Measurements from ENCODE around the gene P2RX5. TPM values are rescaled to one million over a fixed set of nuclear protein-coding genes. Genes with fewer than 3 reads are reported as not detected.

The P2RX5 gene
- total and polyA plus RNA-seq, 10 of the 15 experiments (the other 5 are each of a cell fraction or from before 2014, with no cell fraction given), result 6.9 to 28.8 (median 19.5) TPM

DNA sequence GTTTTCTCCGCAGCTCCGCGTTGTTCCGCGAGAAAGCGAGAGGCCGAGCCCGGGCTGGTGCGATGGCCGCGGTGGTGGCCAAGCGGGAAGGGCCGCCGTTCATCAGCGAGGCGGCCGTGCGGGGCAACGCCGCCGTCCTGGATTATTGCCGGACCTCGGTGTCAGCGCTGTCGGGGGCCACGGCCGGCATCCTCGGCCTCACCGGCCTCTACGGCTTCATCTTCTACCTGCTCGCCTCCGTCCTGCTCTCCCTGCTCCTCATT, 26.9 kb downstream of the P2RX5 start:
- POLR2A ChIA-PET, result no interaction called here
- RAD21 ChIA-PET (ENCODE audit: unreplicated experiment), result no interaction called here
- H3K36me3 ChIP-seq (ENCODE audit: control insufficient read depth in 2 of 2, insufficient read depth in 2 of 2, low read length in 1 of 2), result no peaks in the 10 kb centered on the region
- H3K9me3 ChIP-seq (replicated peaks; ENCODE audit: control insufficient read depth, insufficient read depth, low read length), result no peaks in the 10 kb centered on the region
- peaks cover 20% of the 10 kb centered on the region for H3K79me2 ChIP-seq (ENCODE audit: control insufficient read depth, insufficient read depth, low read length)
- H3K4me1 ChIP-seq (ENCODE audit: control insufficient read depth, insufficient read depth, low read length), result peaks cover 8% of the 10 kb centered on the region
- intact Hi-C loops (cut with micrococcal nuclease; ENCODE audit: unreplicated experiment), result loop anchor here (10.0 kb wide), 1 partner anchor 114 kb away; the partner anchor contains the start of gene TRPV3
- peak overlapping the region; percentile 86 for H3K27ac ChIP-seq (ENCODE audit: control insufficient read depth, insufficient read depth)
- TSS peak; percentile 96 for BruUV-seq (replicated peaks)
- TF ChIP-seq, protein P1, sequence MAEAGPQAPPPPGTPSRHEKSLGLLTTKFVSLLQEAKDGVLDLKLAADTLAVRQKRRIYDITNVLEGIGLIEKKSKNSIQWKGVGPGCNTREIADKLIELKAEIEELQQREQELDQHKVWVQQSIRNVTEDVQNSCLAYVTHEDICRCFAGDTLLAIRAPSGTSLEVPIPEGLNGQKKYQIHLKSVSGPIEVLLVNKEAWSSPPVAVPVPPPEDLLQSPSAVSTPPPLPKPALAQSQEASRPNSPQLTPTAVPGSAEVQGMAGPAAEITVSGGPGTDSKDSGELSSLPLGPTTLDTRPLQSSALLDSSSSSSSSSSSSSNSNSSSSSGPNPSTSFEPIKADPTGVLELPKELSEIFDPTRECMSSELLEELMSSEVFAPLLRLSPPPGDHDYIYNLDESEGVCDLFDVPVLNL (IDR thresholded peaks at IDR 0.05; ENCODE audit: low read depth, low read length), result no peak
- TF ChIP-seq, protein P2, sequence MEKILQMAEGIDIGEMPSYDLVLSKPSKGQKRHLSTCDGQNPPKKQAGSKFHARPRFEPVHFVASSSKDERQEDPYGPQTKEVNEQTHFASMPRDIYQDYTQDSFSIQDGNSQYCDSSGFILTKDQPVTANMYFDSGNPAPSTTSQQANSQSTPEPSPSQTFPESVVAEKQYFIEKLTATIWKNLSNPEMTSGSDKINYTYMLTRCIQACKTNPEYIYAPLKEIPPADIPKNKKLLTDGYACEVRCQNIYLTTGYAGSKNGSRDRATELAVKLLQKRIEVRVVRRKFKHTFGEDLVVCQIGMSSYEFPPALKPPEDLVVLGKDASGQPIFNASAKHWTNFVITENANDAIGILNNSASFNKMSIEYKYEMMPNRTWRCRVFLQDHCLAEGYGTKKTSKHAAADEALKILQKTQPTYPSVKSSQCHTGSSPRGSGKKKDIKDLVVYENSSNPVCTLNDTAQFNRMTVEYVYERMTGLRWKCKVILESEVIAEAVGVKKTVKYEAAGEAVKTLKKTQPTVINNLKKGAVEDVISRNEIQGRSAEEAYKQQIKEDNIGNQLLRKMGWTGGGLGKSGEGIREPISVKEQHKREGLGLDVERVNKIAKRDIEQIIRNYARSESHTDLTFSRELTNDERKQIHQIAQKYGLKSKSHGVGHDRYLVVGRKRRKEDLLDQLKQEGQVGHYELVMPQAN (conservative IDR thresholded peaks at IDR 0.05), result 0 out of 2 replicates have a peak, but pooled peaks have one; percentile 4
- TF ChIP-seq, protein P3, sequence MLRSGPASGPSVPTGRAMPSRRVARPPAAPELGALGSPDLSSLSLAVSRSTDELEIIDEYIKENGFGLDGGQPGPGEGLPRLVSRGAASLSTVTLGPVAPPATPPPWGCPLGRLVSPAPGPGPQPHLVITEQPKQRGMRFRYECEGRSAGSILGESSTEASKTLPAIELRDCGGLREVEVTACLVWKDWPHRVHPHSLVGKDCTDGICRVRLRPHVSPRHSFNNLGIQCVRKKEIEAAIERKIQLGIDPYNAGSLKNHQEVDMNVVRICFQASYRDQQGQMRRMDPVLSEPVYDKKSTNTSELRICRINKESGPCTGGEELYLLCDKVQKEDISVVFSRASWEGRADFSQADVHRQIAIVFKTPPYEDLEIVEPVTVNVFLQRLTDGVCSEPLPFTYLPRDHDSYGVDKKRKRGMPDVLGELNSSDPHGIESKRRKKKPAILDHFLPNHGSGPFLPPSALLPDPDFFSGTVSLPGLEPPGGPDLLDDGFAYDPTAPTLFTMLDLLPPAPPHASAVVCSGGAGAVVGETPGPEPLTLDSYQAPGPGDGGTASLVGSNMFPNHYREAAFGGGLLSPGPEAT (IDR thresholded peaks at IDR 0.05; ENCODE audit: low read depth), result peak; percentile 14; the same call in 1 of the 2 replicates
- peak; percentile 73; the same call in 1 of the 2 replicates for TF ChIP-seq LARP7 (IDR thresholded peaks at IDR 0.05)
- DNase-seq (ENCODE audit: low read depth, low spot score) (no peak), ATAC-seq (peak; percentile 13), FAIRE-seq (no peak)
- CTCF ChIA-PET, result interaction anchor here (1.0 kb wide), 1 partner anchor 33 kb away, joined by 4 read pairs; the partner anchor contains the start of genes CTNS and SHPK
- peak overlapping the region; percentile 96 for H2AFZ ChIP-seq (ENCODE audit: control insufficient read depth, low read depth, low read length)
- H3K9ac ChIP-seq (ENCODE audit: control insufficient read depth, insufficient read depth, low read length), result peak overlapping the region; percentile 98
- in situ Hi-C loops (cut with MboI), result no loop called here
- peak overlapping the region; percentile 84 for H3K4me3 ChIP-seq
- peak overlapping the region; percentile 97 for H3K4me2 ChIP-seq (ENCODE audit: control insufficient read depth, insufficient read depth)
- WGBS (ENCODE audit: insufficient coverage, insufficient replicate concordance, low lambda C conversion rate, missing lambda C conversion rate), result 2% methylated on average over 32 of the region's 32 CpGs
- H3K27me3 ChIP-seq (replicated peaks in 1 of 2; ENCODE audit: control insufficient read depth in 2 of 2, insufficient read depth in 2 of 2, low read length in 1 of 2), result no peaks in the 10 kb centered on the region
- SMC1A ChIA-PET (ENCODE audit: uncharacterized antibody, unreplicated experiment), result no interaction called here
- H4K20me1 ChIP-seq (ENCODE audit: control insufficient read depth, insufficient read depth), result no peaks in the 10 kb centered on the region
